B cell (primary cell): ENCODE measurements around the gene PRKG2. TPM values are rescaled to one million over a fixed set of nuclear protein-coding genes. Genes with fewer than 3 reads are reported as not detected.

Experiments used
- ATAC-seq: fragments of 200-7000 bp; cut with Tn5 transposase; one replicate; pipeline ENCODE4 v1.10.0; 2021; ENCODE audit warnings: low read depth, mild to moderate bottlenecking, moderate number of reproducible peaks, moderate library complexity
- CTCF ChIA-PET: fragments of 350-600 bp; sonication (Branson Sonifier 250); formaldehyde crosslinking; loops from one replicate; lab custom pipeline; 2021; ENCODE audit warnings: antibody characterized with exemption, inconsistent platforms; lab: Charles Lee
- POLR2A ChIA-PET: fragments of 350-600 bp; sonication (Branson Sonifier 250); formaldehyde crosslinking; loops from one replicate; lab custom pipeline; 2021; ENCODE audit warnings: antibody characterized with exemption; lab: Charles Lee
- DNase-seq: peaks from one replicate; pipeline ENCODE4 v3.0.0; 2013
- H2AFZ ChIP-seq: 2 replicates; pipeline ENCODE4 v1.6.1; 2012; ENCODE audit warnings: mild to moderate bottlenecking, low read depth, low read length; ENCODE audit not compliant: insufficient read depth, poor library complexity, severe bottlenecking
- H3K27ac ChIP-seq, 2 donors: 1 replicate in 1 of 2; 2 replicates in 1 of 2; pipeline ENCODE4 v1.5.1; 2012 to 2013; ENCODE audit warnings: low read length in 2 of 2, mild to moderate bottlenecking in 2 of 2, moderate library complexity in 1 of 2
- H3K27me3 ChIP-seq, 4 experiments: fragments of 200-600 bp in 1 of 4; sonication (generic) in 1 of 4; replicated peaks in 1 of 4; 1 replicate in 2 of 4; 2 replicates in 2 of 4; pipeline versions ENCODE4 v1.6.1 to v1.7.0; 2013 to 2016; ENCODE audit warnings: low read length in 3 of 4, mild to moderate bottlenecking in 2 of 4, mixed read lengths in 1 of 4, moderate library complexity in 1 of 4; ENCODE audit not compliant: insufficient read depth in 4 of 4, control insufficient read depth in 3 of 4; ENCODE audit errors: control extremely low read depth in 1 of 4
- H3K36me3 ChIP-seq, 2 experiments: replicated peaks in 1 of 2; 1 replicate in 1 of 2; 2 replicates in 1 of 2; pipeline versions ENCODE4 v1.6.1 to v1.7.1; 2013; ENCODE audit warnings: low read length in 1 of 2; ENCODE audit not compliant: insufficient read depth in 2 of 2, control insufficient read depth in 1 of 2; ENCODE audit errors: control extremely low read depth in 1 of 2, extremely low read depth in 1 of 2
- H3K4me1 ChIP-seq, 2 donors: fragments of 200-600 bp in 1 of 2; sonication (generic) in 1 of 2; 1 replicate in 1 of 2; 2 replicates in 1 of 2; pipeline versions ENCODE4 v1.5.1 to v1.6.1; 2013 to 2017; ENCODE audit warnings: low read length in 2 of 2; ENCODE audit not compliant: control insufficient read depth in 2 of 2, insufficient read depth in 2 of 2
- H3K4me2 ChIP-seq: replicated peaks from 2 replicates; pipeline ENCODE3; 2012; ENCODE audit warnings: mild to moderate bottlenecking, low read depth, low read length; ENCODE audit not compliant: poor library complexity, severe bottlenecking
- H3K4me3 ChIP-seq, 5 experiments: fragments of 200-600 bp in 1 of 5; sonication (generic) in 1 of 5; 1 replicate in 3 of 5; 2 replicates in 2 of 5; pipeline versions ENCODE4 v1.5.1 to v1.7.0; 2011 to 2016; ENCODE audit warnings: low read length in 4 of 5, mild to moderate bottlenecking in 4 of 5, low read depth in 2 of 5, control low read depth in 1 of 5, moderate library complexity in 1 of 5; ENCODE audit not compliant: insufficient read depth in 1 of 5; ENCODE audit errors: control extremely low read depth in 1 of 5, extremely low read depth in 1 of 5
- H3K79me2 ChIP-seq: fragments of 200-600 bp; sonication (generic); one replicate; pipeline ENCODE4 v1.6.0; 2016; ENCODE audit warnings: low read length; ENCODE audit not compliant: control insufficient read depth, insufficient read depth
- H3K9ac ChIP-seq: fragments of 200-600 bp; sonication (generic); 2 replicates; pipeline ENCODE4 v1.6.1; 2017; ENCODE audit warnings: mild to moderate bottlenecking, low read length, moderate library complexity
- H3K9me3 ChIP-seq, 3 donors: one replicate each; pipeline versions ENCODE4 v1.6.1 to v1.7.1; 2013; ENCODE audit warnings: low read length in 2 of 3; ENCODE audit not compliant: control insufficient read depth in 2 of 3, insufficient read depth in 1 of 3; ENCODE audit errors: control extremely low read depth in 1 of 3
- H4K20me1 ChIP-seq: 2 replicates; pipeline ENCODE4 v1.6.0; 2012; ENCODE audit warnings: mild to moderate bottlenecking, low read length; ENCODE audit not compliant: insufficient read depth, control insufficient read depth, poor library complexity, severe bottlenecking
- H3K27ac Mint-ChIP-seq: one replicate; pipeline ENCODE4 v1.8.0; 2021; ENCODE audit warnings: mixed read lengths
- H3K27me3 Mint-ChIP-seq: one replicate; pipeline ENCODE4 v1.8.0; 2021; ENCODE audit warnings: mixed read lengths
- H3K4me1 Mint-ChIP-seq: one replicate; pipeline ENCODE4 v1.8.0; 2021; ENCODE audit warnings: mixed read lengths
- H3K4me3 Mint-ChIP-seq: one replicate; pipeline ENCODE4 v1.8.0; 2021; ENCODE audit warnings: mixed read lengths
- H3K9me3 Mint-ChIP-seq: one replicate; pipeline ENCODE4 v1.8.0; 2022; ENCODE audit warnings: mixed read lengths; ENCODE audit not compliant: insufficient read depth
- CTCF ChIP-seq: fragments of 200-600 bp; IDR thresholded peaks from one replicate; pipeline ENCODE4 v1.8.0; 2022; ENCODE audit warnings: antibody characterized with exemption, mild to moderate bottlenecking
- EZH2 ChIP-seq: IDR thresholded peaks from 2 replicates; pipeline ENCODE4 v1.6.1; 2012; ENCODE audit warnings: borderline replicate concordance, low read depth, mild to moderate bottlenecking, moderate library complexity, low read length; ENCODE audit not compliant: insufficient read depth, poor library complexity, severe bottlenecking
- WGBS: methylation state at CpG from one replicate; pipeline ENCODE4 v1.1.5; 2013; ENCODE audit warnings: missing lambda C conversion rate; ENCODE audit not compliant: insufficient coverage; 5-methylcytosine and 5-hydroxymethylcytosine counted together
- intact Hi-C: fragments of 100-400 bp; cut with micrococcal nuclease; formaldehyde crosslinking; loops from one replicate; pipeline ENCODE4 v1.10.0; 2022
- polyA plus RNA-seq: library from polyadenylated mRNA; depleted of rRNA; stranded (reverse); fragments of >200 nt; gene quantifications from 2 replicates; pipeline ENCODE4 v1.2.3, GENCODE V29; 2012
- total RNA-seq, 2 donors: library from RNA; stranded (reverse); fragments of 120-200 nt in 1 of 2; gene quantifications; 1 replicate in 1 of 2; 2 replicates in 1 of 2; pipeline versions ENCODE4 v1.2.3 to v1.2.4, GENCODE V29; 2013 to 2022

The PRKG2 gene
- total and polyA plus RNA-seq, 2 donors (not counting 1 experiment from before 2014, with no cell fraction given): 0.61 to 0.86 TPM

- no peaks in the 10 kb centered on the region for H3K36me3 ChIP-seq
- ChIA-PET POLR2A (no interaction called here), CTCF (interaction anchor here (0.7 to 8.1 kb wide), 19 partner anchors 9 to 821 kb away, joined by 3 to 107 read pairs (median 6); partner anchors contain the start of gene BMP3)
- H3K4me1 ChIP-seq: peaks cover 5 to 10% of the 10 kb centered on the region in 2 donors
- Mint-ChIP-seq H3K27me3 (peaks cover 3% of the 10 kb centered on the region), H3K9me3 (no peaks in the 10 kb centered on the region), H3K4me3 (no peak overlapping the region), H3K27ac (no peak overlapping the region), H3K4me1 (peaks cover 14% of the 10 kb centered on the region)
- H3K9ac ChIP-seq: no peak overlapping the region
- no peak overlapping the region for H3K4me2 ChIP-seq
- no peak overlapping the region for H2AFZ ChIP-seq
- H3K27ac ChIP-seq: no peak overlapping the region
- H3K4me3 ChIP-seq: no peak overlapping the region
- intact Hi-C loops: loop anchor here (5.0 kb wide), 1 partner anchor 47 kb away; no protein-coding TSS in a partner anchor
- H3K9me3 ChIP-seq: no peaks in the 10 kb centered on the region
- no peaks in the 10 kb centered on the region for H3K79me2 ChIP-seq
- no peak for ATAC-seq
- DNase-seq: peak; percentile 10
- 0% methylated on average over 1 of the region's 4 CpGs for WGBS
- H3K27me3 ChIP-seq: no peaks in the 10 kb centered on the region
- H4K20me1 ChIP-seq: no peaks in the 10 kb centered on the region
- TF ChIP-seq CTCF (no peak), EZH2 (no peak)
Measured at GRCh38 chr4:81039351-81039972, 175.6 kb downstream of the PRKG2 start.

- no peaks in the 10 kb centered on the region for H3K9me3 Mint-ChIP-seq
- Histone ChIP-seq H4K20me1 (no peaks in the 10 kb centered on the region), H3K9me3 (no peaks in the 10 kb centered on the region), H2AFZ (no peak overlapping the region), H3K27ac (no peak overlapping the region), H3K4me1 (peaks cover 5 to 10% of the 10 kb centered on the region in 2 donors), H3K79me2 (no peaks in the 10 kb centered on the region), H3K4me3 (no peak overlapping the region), H3K36me3 (no peaks in the 10 kb centered on the region), H3K4me2 (no peak overlapping the region), H3K9ac (no peak overlapping the region), H3K27me3 (no peaks in the 10 kb centered on the region)
- peaks cover 14% of the 10 kb centered on the region for H3K4me1 Mint-ChIP-seq
- peaks cover 2% of the 10 kb centered on the region for H3K27me3 Mint-ChIP-seq
- ATAC-seq (no peak), DNase-seq (no peak)
- H3K4me3 Mint-ChIP-seq: no peak overlapping the region
- POLR2A ChIA-PET: no interaction called here
- no peak overlapping the region for H3K27ac Mint-ChIP-seq
- no peak for TF ChIP-seq EZH2
- no peak for TF ChIP-seq CTCF
- CTCF ChIA-PET: interaction anchor here (0.7 to 8.1 kb wide), 16 partner anchors 9 to 820 kb away, joined by 3 to 107 read pairs (median 9); partner anchors contain the start of gene BMP3
- no CpG with 5 or more reads among the region's 1 CpG for WGBS
- intact Hi-C loops: loop anchor here (5.0 kb wide), 1 partner anchor 46 kb away; no protein-coding TSS in a partner anchor
Measured at GRCh38 chr4:81038636-81039350, 176.2 kb downstream of the PRKG2 start.
